Activated CD8-positive, alpha-beta memory T cell treated with anti-CD3 and anti-CD28 coated beads, Interleukin-2, amount 10 ng/mL, durations not matched to agents 7 days and 5 days (primary cell): ENCODE measurements around the gene MACROH2A1. TPM values are rescaled to one million over a fixed set of nuclear protein-coding genes. Genes with fewer than 3 reads are reported as not detected.
A peak's percentile ranks its signal among the peaks of the same experiment; 100 is the strongest.

Experiments
- ATAC-seq: fragments of 150-1000 bp; cut with Tn5 transposase; one replicate; pipeline ENCODE4 v1.10.0; 2021; ENCODE audit warnings: moderate library complexity
- CTCF ChIA-PET: fragments of 350-600 bp; sonication (Branson Sonifier 250); formaldehyde crosslinking; loops from one replicate; lab custom pipeline; 2021; ENCODE audit warnings: antibody characterized with exemption; lab: Charles Lee
- DNase-seq: peaks from one replicate; pipeline ENCODE4 v3.0.0-alpha.2; 2020
- H3K27ac Mint-ChIP-seq: one replicate; pipeline ENCODE4 v1.8.0; 2021; ENCODE audit warnings: mild to moderate bottlenecking, mixed read lengths
- H3K27me3 Mint-ChIP-seq: one replicate; pipeline ENCODE4 v1.8.0; 2021; ENCODE audit warnings: mixed read lengths
- H3K36me3 Mint-ChIP-seq: one replicate; pipeline ENCODE4 v1.8.0; 2021; ENCODE audit warnings: mild to moderate bottlenecking, mixed read lengths
- H3K4me1 Mint-ChIP-seq: one replicate; pipeline ENCODE4 v1.8.0; 2021; ENCODE audit warnings: mixed read lengths
- H3K4me3 Mint-ChIP-seq: one replicate; pipeline ENCODE4 v1.8.0; 2021; ENCODE audit warnings: mild to moderate bottlenecking, moderate library complexity, mixed read lengths
- H3K9me3 Mint-ChIP-seq: one replicate; pipeline ENCODE4 v1.8.0; 2022; ENCODE audit warnings: low read depth, mixed read lengths
- total RNA-seq, 2 experiments: library from RNA; stranded (reverse); gene quantifications; one replicate each; pipeline ENCODE4 v1.2.3, GENCODE V29; 2021

MACROH2A1 gene
- total RNA-seq, 2 experiments from 2014 or later, result 281 to 327 TPM

DNA sequence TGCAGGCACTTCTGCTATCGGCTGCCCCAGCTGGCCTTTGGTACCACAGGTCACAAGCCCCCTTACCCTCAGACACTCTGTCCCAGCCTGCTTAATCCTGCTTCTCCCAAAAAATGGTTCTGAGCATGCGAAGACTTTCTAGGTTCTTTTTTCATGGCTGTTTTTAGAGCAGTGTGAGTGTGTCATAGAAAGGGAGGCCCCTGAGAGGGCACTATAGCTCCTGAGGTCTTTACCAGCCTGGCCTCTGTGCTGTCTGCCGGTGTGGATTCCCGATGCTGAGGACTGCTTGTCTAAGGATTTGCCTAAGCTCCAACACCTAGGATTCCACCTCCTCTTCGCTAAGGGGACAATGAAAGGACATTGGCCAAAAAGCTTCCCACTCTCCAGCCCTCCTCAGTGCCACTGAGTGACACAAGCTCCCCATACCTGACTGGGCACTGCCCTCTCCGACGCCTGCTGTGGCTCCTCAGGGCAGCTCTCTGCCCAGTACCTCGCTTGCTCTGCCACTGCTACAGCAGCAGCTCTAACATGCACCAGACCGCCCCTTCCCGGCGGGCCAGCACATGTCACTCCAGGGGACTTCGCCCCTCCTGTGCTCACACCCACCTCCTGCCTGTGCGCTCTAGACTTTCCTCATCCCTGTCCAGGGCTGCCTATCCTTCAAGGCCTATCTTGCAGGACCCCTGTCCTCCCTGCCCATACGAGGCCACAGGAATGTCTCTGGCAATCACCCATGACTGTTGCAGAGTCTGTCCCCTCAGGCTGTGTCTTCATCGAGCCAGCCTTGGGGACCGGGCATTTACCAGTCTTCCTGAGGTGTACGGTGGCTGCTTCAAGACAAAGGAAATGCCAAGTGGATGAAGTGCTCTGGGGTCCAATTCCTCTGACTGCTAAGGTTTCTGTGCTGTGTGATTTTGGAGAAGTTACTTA is 21.0 kb downstream of the MACROH2A1 start:
- CTCF ChIA-PET, result interaction anchor here (0.6 to 1.8 kb wide), 2 partner anchors 7 to 48 kb away, joined by 3 to 6 read pairs; no protein-coding TSS in a partner anchor
- H3K4me3 Mint-ChIP-seq, result no peak overlapping the region
- DNase-seq (no peak), ATAC-seq (no peak)
- no peaks in the 10 kb centered on the region for H3K27me3 Mint-ChIP-seq
- H3K27ac Mint-ChIP-seq, result peak overlapping the region; percentile 73
- no peaks in the 10 kb centered on the region for H3K9me3 Mint-ChIP-seq
- peaks cover 74% of the 10 kb centered on the region for H3K4me1 Mint-ChIP-seq
- peaks cover 62% of the 10 kb centered on the region for H3K36me3 Mint-ChIP-seq

DNA sequence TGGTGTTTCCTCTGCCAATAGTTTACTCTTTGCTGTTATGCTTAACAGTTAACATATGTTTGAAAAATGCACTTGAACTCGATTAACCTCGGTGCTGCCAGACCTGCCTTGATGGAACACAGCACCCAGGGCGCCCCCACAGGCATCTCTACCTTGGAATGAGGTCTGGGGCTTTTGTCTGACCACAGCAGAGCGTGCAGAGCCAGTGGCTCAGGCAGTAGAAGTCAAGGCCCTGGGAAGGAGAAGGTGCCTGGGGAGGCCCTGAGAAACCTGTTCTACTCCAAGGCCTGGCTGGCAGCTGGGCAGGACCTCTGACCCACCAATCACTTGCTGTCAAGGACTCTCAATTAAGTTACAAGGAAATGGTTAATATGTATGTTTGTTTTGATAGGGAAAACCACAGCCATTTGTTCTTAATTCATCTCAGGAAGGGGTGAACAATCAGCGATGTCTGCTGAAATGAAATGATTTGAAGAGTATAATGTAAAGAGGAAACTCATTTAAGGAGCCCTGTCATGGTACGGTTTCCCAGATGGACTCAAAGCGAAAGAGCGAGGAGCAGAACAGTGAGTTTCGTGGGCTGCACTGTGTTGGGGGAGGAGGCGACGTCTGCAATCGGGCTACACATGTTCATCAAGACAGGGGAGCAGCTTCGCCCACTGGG is 21.9 kb downstream of the MACROH2A1 start:
- H3K36me3 Mint-ChIP-seq, result peaks cover 58% of the 10 kb centered on the region
- no peak overlapping the region for H3K4me3 Mint-ChIP-seq
- H3K27ac Mint-ChIP-seq, result peak overlapping the region; percentile 66
- peaks cover 82% of the 10 kb centered on the region for H3K4me1 Mint-ChIP-seq
- CTCF ChIA-PET, result interaction anchor here (1.8 kb wide), 1 partner anchor 49 kb away, joined by 6 read pairs; no protein-coding TSS in a partner anchor
- ATAC-seq, result peak; percentile 75
- DNase-seq, result peak; percentile 59
- H3K27me3 Mint-ChIP-seq, result no peaks in the 10 kb centered on the region
- H3K9me3 Mint-ChIP-seq, result no peaks in the 10 kb centered on the region

DNA sequence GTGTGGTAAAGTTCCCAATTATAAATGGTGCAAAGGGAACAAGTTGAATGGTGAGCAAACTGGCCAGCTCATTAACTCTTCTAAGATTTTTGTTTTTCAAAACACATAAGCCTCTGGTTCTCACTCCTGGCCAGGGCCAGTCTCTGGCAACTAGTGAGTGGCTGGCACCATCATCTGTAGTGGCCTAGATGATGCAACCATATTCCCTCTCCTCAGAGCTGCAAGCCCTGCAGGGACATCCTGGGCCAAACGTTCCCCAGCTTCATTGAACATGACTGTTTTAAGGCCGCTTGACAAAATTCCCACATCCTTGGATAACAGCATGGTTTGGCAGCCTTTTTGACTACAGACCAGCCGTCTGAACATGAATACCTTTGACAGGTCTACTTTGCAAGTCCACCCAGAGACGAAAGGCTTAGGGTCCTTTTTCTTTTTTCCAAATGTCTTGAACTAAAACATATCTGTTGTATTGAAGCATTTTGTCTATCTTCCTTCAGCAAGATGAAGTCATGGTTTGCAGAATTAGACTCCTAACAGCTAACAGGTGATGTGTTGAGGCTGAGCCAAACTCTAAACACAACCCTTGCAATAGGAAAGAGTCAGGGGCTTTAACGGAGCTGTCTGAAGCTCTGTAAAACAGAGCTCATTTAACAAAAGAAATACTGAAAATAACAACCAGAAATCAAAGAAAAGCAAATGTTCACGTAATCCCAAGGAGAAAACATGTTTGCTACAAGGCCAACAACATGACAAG is 23.8 kb downstream of the MACROH2A1 start:
- Mint-ChIP-seq H3K27ac (no peak overlapping the region), H3K9me3 (no peaks in the 10 kb centered on the region), H3K4me1 (peaks cover 91% of the 10 kb centered on the region), H3K4me3 (no peak overlapping the region), H3K36me3 (peaks cover 58% of the 10 kb centered on the region), H3K27me3 (no peaks in the 10 kb centered on the region)
- DNase-seq (no peak), ATAC-seq (no peak)
- CTCF ChIA-PET, result interaction anchor here (1.4 kb wide), 1 partner anchor 51 kb away, joined by 3 read pairs; no protein-coding TSS in a partner anchor

DNA sequence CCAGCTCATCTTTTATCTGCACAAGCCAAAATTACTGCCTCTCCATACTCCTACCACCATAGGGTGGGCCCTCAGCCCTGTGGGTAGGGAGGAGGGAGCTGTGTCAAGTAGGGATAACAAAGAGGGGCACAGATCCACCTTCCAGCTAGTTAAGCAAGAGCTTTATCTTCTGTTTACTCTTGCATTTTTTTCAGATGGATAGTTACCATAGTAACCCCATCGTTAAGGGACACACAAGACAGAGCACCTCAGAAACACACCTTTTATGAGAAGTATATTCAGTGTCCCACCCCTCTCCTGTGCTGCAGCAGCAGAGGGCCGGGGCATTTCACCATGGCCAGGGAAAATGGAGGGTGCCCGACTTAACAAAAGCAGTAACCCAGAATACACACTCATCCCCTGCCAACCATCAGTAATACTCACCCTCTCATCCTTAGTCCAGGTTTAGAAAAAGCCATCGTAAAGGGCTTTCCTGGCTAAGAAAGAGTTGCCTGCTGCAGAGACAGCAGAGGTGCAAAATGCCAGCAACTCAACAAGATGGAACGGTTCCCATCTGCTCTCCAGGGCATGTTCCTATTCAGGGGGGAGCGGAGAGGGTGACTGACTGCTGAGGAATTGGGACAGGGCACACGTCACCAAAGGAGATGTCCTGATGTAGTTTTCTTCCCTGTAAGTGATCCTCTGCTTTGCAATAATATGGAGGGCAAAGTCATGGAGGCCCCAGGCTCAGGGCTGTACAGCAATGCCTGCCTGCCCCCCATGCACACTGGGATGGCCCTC is 25.1 kb downstream of the MACROH2A1 start:
- H3K27me3 Mint-ChIP-seq, result no peaks in the 10 kb centered on the region
- H3K9me3 Mint-ChIP-seq, result no peaks in the 10 kb centered on the region
- ATAC-seq (peak; percentile 9), DNase-seq (no peak)
- peak overlapping the region; percentile 3 for H3K27ac Mint-ChIP-seq
- CTCF ChIA-PET, result interaction anchor here (1.4 kb wide), 1 partner anchor 10 kb away, joined by 3 read pairs; no protein-coding TSS in a partner anchor
- peaks cover 57% of the 10 kb centered on the region for H3K36me3 Mint-ChIP-seq
- H3K4me3 Mint-ChIP-seq, result no peak overlapping the region
- peaks cover 78% of the 10 kb centered on the region for H3K4me1 Mint-ChIP-seq

DNA sequence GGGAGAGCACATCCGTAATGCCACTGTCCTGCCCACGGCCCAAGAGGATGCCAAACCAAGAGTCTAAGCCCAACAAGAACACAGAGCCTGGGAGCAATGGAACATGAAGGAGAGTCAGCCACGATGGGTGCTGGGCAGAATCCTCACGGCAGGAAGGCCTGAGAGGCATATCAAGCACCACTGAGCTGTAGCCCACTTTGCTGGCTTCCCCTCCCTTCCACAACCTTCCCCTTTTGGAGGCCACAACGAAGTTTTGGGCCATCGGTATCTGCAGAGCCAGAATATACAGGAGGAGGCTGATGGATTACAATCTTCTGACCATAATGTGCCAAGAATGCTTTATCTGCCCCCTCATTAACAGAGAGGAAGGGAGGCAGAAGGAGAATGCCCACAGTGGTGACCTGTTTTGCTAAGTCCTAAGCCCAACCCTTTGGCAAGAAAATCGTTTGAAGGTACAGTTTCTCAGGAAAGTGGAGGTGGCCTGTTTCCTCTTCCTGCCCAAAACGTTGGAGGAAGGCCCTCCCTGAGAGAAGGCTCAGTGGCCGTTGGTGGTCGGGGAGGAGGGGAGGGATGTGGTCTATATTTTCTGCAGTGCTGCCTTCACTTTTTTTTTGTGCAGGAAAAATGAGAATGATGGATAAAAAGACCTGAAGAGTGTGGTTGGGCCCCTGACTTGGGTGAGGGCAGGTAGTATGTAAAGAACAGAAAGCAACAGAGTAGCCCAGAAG is 26.2 kb downstream of the MACROH2A1 start:
- DNase-seq (peak; percentile 53), ATAC-seq (peak; percentile 35)
- Mint-ChIP-seq H3K27ac (peak overlapping the region; percentile 84), H3K4me3 (peak overlapping the region; percentile 35), H3K9me3 (no peaks in the 10 kb centered on the region), H3K27me3 (no peaks in the 10 kb centered on the region), H3K4me1 (peaks cover 67% of the 10 kb centered on the region), H3K36me3 (peaks cover 54% of the 10 kb centered on the region)
- CTCF ChIA-PET, result interaction anchor here (1.4 kb wide), 1 partner anchor 11 kb away, joined by 3 read pairs; no protein-coding TSS in a partner anchor

DNA sequence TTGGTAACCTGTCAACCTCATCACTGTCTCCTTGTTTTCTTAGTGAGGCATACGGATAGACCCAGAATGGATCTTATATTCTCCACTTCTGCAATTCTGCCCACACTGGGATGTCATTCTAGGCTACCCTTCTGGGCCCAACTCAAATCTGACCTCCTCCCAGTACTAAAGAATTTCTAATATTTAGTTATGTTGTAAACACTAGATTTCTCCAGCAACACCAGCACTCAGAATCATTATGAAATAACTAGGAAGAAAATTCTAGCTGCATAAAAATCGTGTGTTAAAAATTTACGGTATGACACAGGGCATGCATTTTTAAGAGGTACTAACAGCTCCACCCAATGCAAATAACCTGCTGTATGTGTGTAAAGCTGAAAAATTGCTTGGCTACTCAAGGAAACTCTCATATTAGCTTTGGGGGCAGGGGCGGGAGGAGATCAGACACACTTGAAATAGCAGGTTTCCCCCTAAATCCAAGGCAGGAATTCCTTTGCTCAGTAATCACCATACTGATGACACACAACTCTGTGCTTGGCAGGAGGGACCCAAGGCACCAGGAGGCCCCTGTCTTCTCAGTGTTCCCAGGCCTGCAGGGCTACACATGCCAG is 27.3 kb downstream of the MACROH2A1 start:
- CTCF ChIA-PET, result no interaction called here
- Mint-ChIP-seq H3K36me3 (peaks cover 56% of the 10 kb centered on the region), H3K27me3 (no peaks in the 10 kb centered on the region), H3K4me1 (peaks cover 56% of the 10 kb centered on the region), H3K9me3 (no peaks in the 10 kb centered on the region), H3K27ac (peak overlapping the region; percentile 28), H3K4me3 (no peak overlapping the region)
- DNase-seq (no peak), ATAC-seq (no peak)

DNA sequence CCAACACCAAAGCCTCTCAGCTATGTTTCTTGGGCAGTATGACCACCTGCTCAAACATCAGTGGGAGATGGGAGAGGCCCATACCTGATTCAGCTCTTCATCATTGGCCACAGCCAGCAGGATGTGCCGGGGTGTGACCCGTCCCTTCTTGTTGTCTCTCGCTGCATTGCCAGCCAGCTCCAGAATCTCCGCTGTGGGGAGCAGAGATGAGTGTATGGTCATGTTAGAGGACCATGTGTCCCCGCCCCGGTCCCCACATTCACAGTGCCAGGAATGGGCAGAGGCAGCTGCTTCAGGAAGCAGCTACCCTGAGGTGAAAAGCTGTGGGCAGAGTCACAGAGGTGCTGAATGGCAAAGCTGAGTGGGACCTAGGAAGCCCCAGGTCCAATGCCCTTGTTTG is 29.1 kb downstream of the MACROH2A1 start:
- ATAC-seq, result no peak
- Mint-ChIP-seq H3K4me3 (no peak overlapping the region), H3K4me1 (peaks cover 41% of the 10 kb centered on the region), H3K27me3 (no peaks in the 10 kb centered on the region), H3K9me3 (no peaks in the 10 kb centered on the region), H3K27ac (peak overlapping the region; percentile 54), H3K36me3 (peaks cover 53% of the 10 kb centered on the region)
- CTCF ChIA-PET, result no interaction called here
- no peak for DNase-seq

DNA sequence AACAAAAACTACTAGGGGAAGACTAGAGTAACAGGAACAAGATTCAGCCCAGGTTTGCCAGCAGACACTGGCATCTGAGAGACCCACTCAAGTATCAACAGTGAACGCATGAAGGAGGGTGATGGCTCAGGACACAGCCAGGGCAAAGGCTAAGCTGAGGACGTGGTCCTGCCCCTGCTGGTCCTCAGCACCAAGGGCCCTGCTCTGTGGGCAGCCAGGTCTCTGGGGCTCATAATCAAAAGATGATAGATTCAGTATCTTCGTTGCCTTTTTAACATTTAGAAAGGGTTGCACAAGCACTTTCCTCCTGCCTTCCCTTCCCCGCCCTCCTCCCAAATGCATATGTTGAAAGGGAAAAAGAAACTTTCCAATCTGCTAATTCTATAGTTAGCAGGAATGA is 31.5 kb downstream of the MACROH2A1 start:
- Mint-ChIP-seq H3K4me1 (peaks cover 21% of the 10 kb centered on the region), H3K4me3 (no peak overlapping the region), H3K27ac (no peak overlapping the region), H3K9me3 (no peaks in the 10 kb centered on the region), H3K36me3 (peaks cover 53% of the 10 kb centered on the region), H3K27me3 (no peaks in the 10 kb centered on the region)
- DNase-seq (no peak), ATAC-seq (no peak)
- CTCF ChIA-PET, result interaction anchor here (1.1 kb wide), 1 partner anchor 58 kb away, joined by 3 read pairs; no protein-coding TSS in a partner anchor

DNA sequence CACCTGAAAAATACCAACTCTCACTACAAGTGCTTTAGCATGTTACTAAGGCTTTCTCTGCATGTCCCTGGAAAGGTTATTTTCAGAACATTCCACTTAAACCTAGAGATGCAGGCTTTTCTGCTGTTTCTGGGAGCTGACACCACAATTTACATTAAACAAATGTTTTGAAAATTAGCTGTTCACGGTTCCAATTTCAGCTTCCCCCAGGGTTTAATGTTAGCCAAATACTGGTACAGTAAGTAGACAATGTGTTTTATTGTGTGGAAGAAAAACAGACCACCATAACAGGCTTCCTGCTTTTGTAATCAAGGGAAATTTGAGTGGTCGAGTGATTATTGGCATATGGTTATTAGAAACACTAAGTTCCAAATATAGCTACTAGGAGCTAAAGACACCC is 32.0 kb downstream of the MACROH2A1 start:
- no peak for ATAC-seq
- no peak for DNase-seq
- CTCF ChIA-PET, result no interaction called here
- Mint-ChIP-seq H3K4me3 (no peak overlapping the region), H3K36me3 (peaks cover 51% of the 10 kb centered on the region), H3K27ac (no peak overlapping the region), H3K27me3 (no peaks in the 10 kb centered on the region), H3K9me3 (no peaks in the 10 kb centered on the region), H3K4me1 (peaks cover 17% of the 10 kb centered on the region)

DNA sequence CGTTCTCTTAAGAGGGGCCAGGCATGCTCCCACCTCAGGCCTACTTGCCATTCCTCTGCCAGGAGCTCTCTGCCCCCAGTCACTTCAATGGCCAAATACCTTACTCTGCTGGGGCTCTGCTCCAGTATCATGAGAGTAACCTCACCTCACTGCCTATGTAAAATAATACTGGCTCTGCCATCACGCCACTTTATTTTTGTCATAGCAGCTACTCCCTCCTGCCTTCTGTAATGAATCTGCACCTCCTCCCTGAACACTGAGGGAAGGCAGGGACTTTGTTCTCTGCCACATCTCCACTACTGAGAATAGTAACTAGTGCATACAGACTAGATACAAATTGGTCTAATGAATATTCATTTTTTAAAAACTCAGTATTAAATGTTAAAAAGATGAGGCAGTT is 33.8 kb downstream of the MACROH2A1 start:
- no peak overlapping the region for H3K27ac Mint-ChIP-seq
- peaks cover 20% of the 10 kb centered on the region for H3K4me1 Mint-ChIP-seq
- peaks cover 43% of the 10 kb centered on the region for H3K36me3 Mint-ChIP-seq
- H3K9me3 Mint-ChIP-seq, result no peaks in the 10 kb centered on the region
- no peaks in the 10 kb centered on the region for H3K27me3 Mint-ChIP-seq
- DNase-seq, result no peak
- no peak overlapping the region for H3K4me3 Mint-ChIP-seq
- CTCF ChIA-PET, result no interaction called here
- ATAC-seq, result no peak

DNA sequence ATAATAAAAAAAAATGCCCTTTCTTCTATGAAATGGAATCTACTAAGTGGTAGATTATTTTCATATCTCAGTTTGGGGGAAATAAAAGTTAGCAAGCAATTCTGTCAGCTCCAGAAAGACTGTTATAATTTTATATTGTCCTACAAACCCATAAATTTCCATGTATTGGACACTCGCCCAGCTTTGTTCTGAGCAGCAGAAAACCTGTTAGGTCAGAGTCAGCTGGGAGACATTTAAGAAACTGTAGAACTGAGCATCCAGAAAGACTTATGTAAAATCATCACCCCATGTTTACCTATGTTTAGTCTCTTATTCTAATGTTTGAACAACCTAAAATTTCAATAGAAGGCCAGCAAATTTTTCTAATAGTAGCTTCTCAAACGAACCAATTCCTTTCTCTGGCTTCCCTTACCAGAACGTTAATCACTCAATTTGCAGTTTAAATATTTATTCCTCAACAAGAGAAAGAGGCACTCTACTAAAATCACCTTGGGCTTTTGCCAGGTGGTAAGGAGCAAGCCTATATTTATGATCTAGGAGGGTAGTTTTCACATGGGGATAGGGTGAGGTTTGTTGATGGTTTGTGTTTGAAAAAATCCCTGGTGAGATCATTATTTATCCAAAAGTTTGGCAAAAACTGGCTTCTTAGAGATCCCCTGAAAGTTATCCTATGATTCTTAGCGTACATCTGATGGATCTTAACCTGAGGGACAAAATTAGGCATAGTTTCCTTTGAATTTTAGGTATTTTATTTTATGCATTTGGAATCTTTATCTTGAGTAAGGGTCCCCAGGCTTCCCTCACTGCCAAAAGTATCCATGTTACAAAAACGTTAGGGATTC is 34.4 kb downstream of the MACROH2A1 start:
- CTCF ChIA-PET, result no interaction called here
- DNase-seq, result no peak
- H3K27me3 Mint-ChIP-seq, result no peaks in the 10 kb centered on the region
- H3K9me3 Mint-ChIP-seq, result no peaks in the 10 kb centered on the region
- H3K27ac Mint-ChIP-seq, result no peak overlapping the region
- H3K36me3 Mint-ChIP-seq, result peaks cover 43% of the 10 kb centered on the region
- no peak for ATAC-seq
- no peak overlapping the region for H3K4me3 Mint-ChIP-seq
- H3K4me1 Mint-ChIP-seq, result peaks cover 21% of the 10 kb centered on the region
